H1 (cell line): ENCODE measurements around the gene EPHA4. TPM values are rescaled to one million over a fixed set of nuclear protein-coding genes. Genes with fewer than 3 reads are reported as not detected.

Experiments
- EP300 ChIP-seq, 2 experiments: IDR thresholded peaks; 1 replicate in 1 of 2; 2 replicates in 1 of 2; pipeline ENCODE4 v1.6.1; 2011 to 2012; ENCODE audit warnings: low read depth in 2 of 2, low read length in 2 of 2, mild to moderate bottlenecking in 2 of 2, borderline replicate concordance in 1 of 2, inconsistent platforms in 1 of 2, moderate library complexity in 1 of 2
- GTF2F1 ChIP-seq: IDR thresholded peaks from 2 replicates; pipeline ENCODE4 v1.6.1; 2012; ENCODE audit warnings: low read depth, low read length, improper control_type of control experiment, borderline replicate concordance
- POU5F1 ChIP-seq: IDR thresholded peaks from 2 replicates; pipeline ENCODE4 v1.6.1; 2011; ENCODE audit warnings: low read depth, mild to moderate bottlenecking, low read length, moderate library complexity
- SP1 ChIP-seq: IDR thresholded peaks from 2 replicates; pipeline ENCODE4 v1.6.1; 2011; ENCODE audit warnings: low read depth, low read length
- SRF ChIP-seq: IDR thresholded peaks from 2 replicates; pipeline ENCODE4 v1.6.1; 2011; ENCODE audit warnings: mild to moderate bottlenecking, low read depth, low read length, moderate library complexity
- TAF7 ChIP-seq: optimal IDR thresholded peaks from 2 replicates; pipeline ENCODE3; 2011; ENCODE audit warnings: low read depth, mild to moderate bottlenecking, inconsistent platforms, low read length, moderate library complexity, borderline replicate concordance
- polyA plus RNA-seq, 7 experiments: library from polyadenylated mRNA; depleted of rRNA in 3 of 7; stranded (reverse) in 5 of 7; unstranded in 2 of 7; fragments of >200 nt in 5 of 7; fragments of 200-250 nt in 2 of 7; gene quantifications; 1 replicate in 5 of 7; 2 replicates in 1 of 7; 4 replicates in 1 of 7; pipeline versions ENCODE4 v1.2.1 to v1.2.3, GENCODE V29; 2011 to 2013; ENCODE audit warnings: missing spikeins in 2 of 7, mixed read lengths in 2 of 7
- total RNA-seq: library from RNA; stranded (reverse); fragmentation: NEBNext Ultra II Directional; extraction: Animal tissue kit (Norgen Biotek cat#: 25700); gene quantifications from 2 replicates; pipeline ENCODE4 v1.2.1, GENCODE V29; 2021

Gene EPHA4
- total and polyA plus RNA-seq, 2 of the 8 experiments (the other 6 are each of a cell fraction or from before 2014, with no cell fraction given) = 4.3 to 5.7 TPM

DNA sequence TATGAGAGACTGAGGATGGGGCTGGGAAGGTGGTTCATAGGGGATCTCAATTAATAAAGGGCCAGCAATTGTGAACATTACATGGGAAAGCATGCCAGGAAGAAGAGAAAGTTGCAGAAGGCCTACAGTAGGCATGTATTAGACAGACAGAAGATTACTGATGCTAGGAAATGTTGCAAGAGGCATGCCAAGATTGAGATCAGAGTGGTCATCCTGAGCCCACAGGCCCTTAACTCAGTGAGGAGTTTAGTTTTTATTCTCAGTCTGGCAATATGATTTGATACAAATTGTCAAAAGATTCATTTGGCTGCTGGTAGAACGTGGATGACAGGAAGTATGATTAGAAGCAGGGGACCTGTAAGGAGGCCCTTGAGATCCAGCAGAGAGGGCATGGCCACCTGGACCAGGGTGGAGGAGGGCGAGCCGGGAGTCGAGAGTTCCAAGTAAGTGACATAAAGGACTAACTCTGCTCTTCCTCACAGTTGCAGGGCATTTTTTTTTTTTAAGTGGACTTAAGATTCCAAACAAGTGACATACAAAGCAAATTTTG, 54.9 kb downstream of the EPHA4 start (continued):
- TF ChIP-seq TAF7 = no peak
- TF ChIP-seq POU5F1 = no peak
- no peak for TF ChIP-seq SP1
- no peak for TF ChIP-seq SRF
- TF ChIP-seq GTF2F1 = no peak
- no peak for TF ChIP-seq EP300 (IDR thresholded peaks at IDR 0.05; ENCODE audit: borderline replicate concordance in 1 of 2, low read depth in 2 of 2, low read length in 2 of 2)
